Pancreas (tissue), 10 donors: ENCODE results near the gene TCIRG1. TPM values are rescaled to one million over a fixed set of nuclear protein-coding genes. Genes with fewer than 3 reads are reported as not detected.

Experiments used
- ATAC-seq, 4 donors: fragments of 200-7000 bp; cut with Tn5 transposase; one replicate each; pipeline versions ENCODE4 v1.8.0 to v1.9.1; 2020; ENCODE audit warnings: mild to moderate bottlenecking in 4 of 4, moderate library complexity in 4 of 4
- DNase-seq, 6 donors: peaks; one replicate each; pipeline ENCODE4 v3.0.0-alpha.2; 2020
- FAIRE-seq: peaks from 2 replicates; lab custom pipeline; 2012; peaks lifted over from hg19 to GRCh38; lab: Jason Lieb, UNC
- H3K27ac ChIP-seq, 4 donors: fragments of 200-600 bp; sonication (generic); 1 replicate in 3 of 4; 2 replicates in 1 of 4; pipeline versions ENCODE4 v1.5.0 to v1.8.0; 2020
- H3K27me3 ChIP-seq, 4 donors: fragments of 200-600 bp; one replicate each; pipeline ENCODE4 v1.8.0; 2021
- H3K36me3 ChIP-seq, 3 donors: fragments of 200-600 bp; sonication (generic) in 1 of 3; one replicate each; pipeline versions ENCODE4 v1.5.0 to v1.8.0; 2020 to 2021
- H3K4me1 ChIP-seq, 3 donors: fragments of 200-600 bp; one replicate each; pipeline ENCODE4 v1.8.0; 2021
- H3K4me3 ChIP-seq, 4 donors: fragments of 200-600 bp; sonication (generic) in 2 of 4; one replicate each; pipeline versions ENCODE4 v1.5.0 to v1.8.0; 2020 to 2021
- H3K9me3 ChIP-seq, 4 donors: fragments of 200-600 bp; one replicate each; pipeline ENCODE4 v1.8.0; 2021
- WGBS, 2 donors: extraction: QIAGEN DNeasy Blood & Tissue Kit; methylation state at CpG; one replicate each; pipeline ENCODE4 v1.1.7; 2013; 5-methylcytosine and 5-hydroxymethylcytosine counted together
- intact Hi-C, 3 donors: fragments of 100-400 bp; cut with DNase I; formaldehyde crosslinking; loops; one replicate each; pipeline versions ENCODE4 v1.11.1 to v1.14.2; 2022
- polyA plus RNA-seq, 2 donors: library from polyadenylated mRNA; stranded (reverse); fragments of 200-250 nt; gene quantifications; one replicate each; pipeline ENCODE4 v1.2.3, GENCODE V29; 2013
- total RNA-seq, 6 donors: library from RNA; stranded (reverse); fragmentation: NEBNext Ultra II Directional in 4 of 6; extraction: Animal tissue kit (Norgen Biotek cat#: 25700) in 4 of 6; gene quantifications; one replicate each; pipeline versions ENCODE4 v1.2.1 to v1.2.4, GENCODE V29; 2021 to 2023
- TF ChIP-seq, protein P1 (sequence below), 4 donors: fragments of 200-600 bp; sonication (generic) in 3 of 4; IDR thresholded peaks; one replicate each; pipeline versions ENCODE4 v1.5.0 to v1.8.0; 2021; ENCODE audit warnings: antibody characterized with exemption in 4 of 4
- donor health status: healthy with polysubstance abuse.
- donor health status: DM: no; HTN: no; CAD: no; lungs with moderate emphysema.
- donor health status: DM: no; HTN: no; CAD: no.
- donor health status: control.
- donor health status: control.
- donor health status: Bipolar disorder and iron deficiency.
- donor health status: DM: yes; HTN: yes; CAD: no.
- donor health status: DM: no; HTN: no; CAD: no.
- donor health status: DM: no; HTN: no; CAD: no.
- donor health status: DM: yes; HTN: yes; CAD: no.

Gene TCIRG1
- total and polyA plus RNA-seq, 8 donors: 166 to 1,036 (median 211) TPM

DNA sequence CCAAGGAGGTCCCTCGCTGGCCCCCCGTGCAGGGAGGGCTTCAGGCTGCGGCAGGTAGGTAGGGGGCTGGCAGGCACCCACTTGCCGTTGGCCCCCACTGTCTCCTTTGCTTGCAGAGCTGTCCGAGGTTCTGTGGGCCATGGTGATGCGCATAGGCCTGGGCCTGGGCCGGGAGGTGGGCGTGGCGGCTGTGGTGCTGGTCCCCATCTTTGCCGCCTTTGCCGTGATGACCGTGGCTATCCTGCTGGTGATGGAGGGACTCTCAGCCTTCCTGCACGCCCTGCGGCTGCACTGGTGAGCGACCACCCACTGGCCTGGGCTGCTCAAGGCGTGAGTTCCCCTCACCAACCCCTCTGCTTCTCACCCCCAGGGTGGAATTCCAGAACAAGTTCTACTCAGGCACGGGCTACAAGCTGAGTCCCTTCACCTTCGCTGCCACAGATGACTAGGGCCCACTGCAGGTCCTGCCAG is 11.6 kb downstream of the TCIRG1 start:
- no peaks in the 10 kb centered on the region for H3K9me3 ChIP-seq
- ATAC-seq: no peak
- H3K36me3 ChIP-seq: peaks cover 3 to 44% (median 8%) of the 10 kb centered on the region in 3 donors
- H3K27ac ChIP-seq: peak overlapping the region in 2 of 4 donors; percentile 30 to 50
- peak in 3 of 6 donors; percentile 26 to 72 (median 51) for DNase-seq
- H3K27me3 ChIP-seq: no peaks in the 10 kb centered on the region
- TF ChIP-seq, protein P1, sequence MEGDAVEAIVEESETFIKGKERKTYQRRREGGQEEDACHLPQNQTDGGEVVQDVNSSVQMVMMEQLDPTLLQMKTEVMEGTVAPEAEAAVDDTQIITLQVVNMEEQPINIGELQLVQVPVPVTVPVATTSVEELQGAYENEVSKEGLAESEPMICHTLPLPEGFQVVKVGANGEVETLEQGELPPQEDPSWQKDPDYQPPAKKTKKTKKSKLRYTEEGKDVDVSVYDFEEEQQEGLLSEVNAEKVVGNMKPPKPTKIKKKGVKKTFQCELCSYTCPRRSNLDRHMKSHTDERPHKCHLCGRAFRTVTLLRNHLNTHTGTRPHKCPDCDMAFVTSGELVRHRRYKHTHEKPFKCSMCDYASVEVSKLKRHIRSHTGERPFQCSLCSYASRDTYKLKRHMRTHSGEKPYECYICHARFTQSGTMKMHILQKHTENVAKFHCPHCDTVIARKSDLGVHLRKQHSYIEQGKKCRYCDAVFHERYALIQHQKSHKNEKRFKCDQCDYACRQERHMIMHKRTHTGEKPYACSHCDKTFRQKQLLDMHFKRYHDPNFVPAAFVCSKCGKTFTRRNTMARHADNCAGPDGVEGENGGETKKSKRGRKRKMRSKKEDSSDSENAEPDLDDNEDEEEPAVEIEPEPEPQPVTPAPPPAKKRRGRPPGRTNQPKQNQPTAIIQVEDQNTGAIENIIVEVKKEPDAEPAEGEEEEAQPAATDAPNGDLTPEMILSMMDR (IDR thresholded peaks at IDR 0.05): no peak
- peaks cover 0 to 8% (median 0%) of the 10 kb centered on the region in 3 donors for H3K4me1 ChIP-seq
- FAIRE-seq: no peak
- no peak overlapping the region for H3K4me3 ChIP-seq
- intact Hi-C loops: no loop called here
- 88 to 92% methylated on average over 17 to 18 of the region's 18 CpGs for WGBS, 2 donors

DNA sequence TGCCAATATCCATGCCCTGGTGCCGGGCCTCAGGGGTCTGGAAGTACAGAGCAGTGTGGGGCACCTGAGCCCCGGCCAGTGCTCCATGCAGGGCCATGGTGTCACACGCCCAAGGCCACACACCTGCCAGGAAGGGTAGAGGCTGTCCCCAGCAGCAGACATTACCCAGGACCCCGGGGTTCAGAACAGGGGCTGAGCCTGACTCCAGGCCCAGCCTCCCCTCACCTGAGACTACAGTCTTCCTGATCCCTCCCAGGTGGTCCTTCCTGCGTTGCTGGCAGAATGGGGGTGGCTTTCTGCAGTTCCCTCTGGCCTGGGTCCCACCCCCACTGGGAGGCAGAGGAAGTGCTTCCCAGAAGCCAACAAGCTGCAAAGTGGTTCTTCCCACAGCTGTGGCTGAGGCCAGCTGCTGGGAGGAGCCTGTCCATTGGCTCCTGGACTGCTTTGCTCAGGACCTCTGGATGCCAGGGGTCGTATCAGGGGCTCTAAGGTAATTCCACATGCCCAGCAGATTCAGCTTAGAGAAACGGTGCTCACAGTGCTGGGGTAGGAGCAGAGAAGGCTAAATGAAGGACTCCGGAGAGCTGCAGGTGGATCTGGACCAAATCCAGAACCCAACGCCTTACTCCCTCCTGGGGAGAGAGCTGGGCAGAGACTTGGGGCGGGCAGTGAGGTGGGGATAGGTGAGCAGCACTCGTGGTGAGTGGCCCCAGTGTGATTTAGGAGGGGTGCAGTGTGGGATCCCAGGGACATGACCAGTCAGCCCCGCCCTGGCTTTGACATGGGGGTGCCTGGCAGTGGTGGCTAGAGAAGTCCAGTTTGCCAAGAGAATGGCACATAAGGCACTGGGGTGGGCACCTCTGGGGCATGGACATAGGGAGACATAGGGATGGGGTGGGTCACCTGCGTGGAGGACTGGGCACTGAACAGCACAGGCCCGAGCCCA is 12.6 kb downstream of the TCIRG1 start:
- peaks cover 3 to 41% (median 8%) of the 10 kb centered on the region in 3 donors for H3K36me3 ChIP-seq
- intact Hi-C loops: no loop called here

DNA sequence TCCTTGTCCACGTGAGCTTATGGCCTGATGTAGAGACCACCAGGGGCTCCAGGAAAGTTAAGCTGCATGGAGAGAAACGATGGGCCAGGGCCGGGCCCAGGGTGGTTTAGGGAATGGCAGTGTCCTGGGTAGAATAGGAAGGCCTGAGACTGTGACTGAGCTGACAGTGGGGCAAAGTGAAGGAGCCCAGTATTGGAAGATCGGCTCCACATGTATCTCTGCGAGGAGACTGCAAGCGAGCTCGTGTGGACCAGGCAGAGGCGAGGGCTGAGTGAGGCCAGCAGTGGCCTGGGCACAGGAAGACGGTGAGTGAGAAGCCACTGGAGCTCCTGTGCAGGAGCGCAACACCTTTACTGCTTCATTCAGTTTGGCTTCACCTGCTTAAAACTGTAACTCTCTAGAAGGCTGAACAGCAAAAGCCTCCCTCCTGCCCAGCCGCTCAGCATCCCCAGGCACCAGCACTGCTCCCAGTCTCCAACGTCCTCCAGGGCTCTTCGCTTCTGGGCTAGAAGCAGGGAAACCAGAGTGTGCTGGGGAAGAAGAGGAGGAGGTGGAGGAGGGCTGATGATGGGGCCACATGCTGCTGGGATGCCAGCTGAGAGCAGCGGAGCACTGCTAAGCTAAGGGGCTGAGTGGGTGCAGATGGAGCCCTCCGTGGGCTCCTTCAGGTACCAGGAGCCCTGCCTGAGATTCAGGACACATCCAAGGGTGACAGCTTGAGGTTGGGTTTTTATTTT is 13.5 kb downstream of the TCIRG1 start:
- peaks cover 0 to 3% (median 0%) of the 10 kb centered on the region in 3 donors for H3K4me1 ChIP-seq
- 86 to 94% methylated on average over 15 of the region's 15 CpGs for WGBS, 2 donors
- DNase-seq (no peak), FAIRE-seq (no peak), ATAC-seq (no peak)
- H3K27me3 ChIP-seq: no peaks in the 10 kb centered on the region
- peaks cover 3 to 41% (median 8%) of the 10 kb centered on the region in 3 donors for H3K36me3 ChIP-seq
- H3K4me3 ChIP-seq: no peak overlapping the region
- H3K27ac ChIP-seq: no peak overlapping the region
- H3K9me3 ChIP-seq: no peaks in the 10 kb centered on the region
- TF ChIP-seq, protein P1 (IDR thresholded peaks at IDR 0.05): no peak
- intact Hi-C loops: no loop called here

More for the DNA sequence above, 12.6 kb downstream of the TCIRG1 start:
- no peaks in the 10 kb centered on the region for H3K27me3 ChIP-seq
- peak in 1 of 4 donors; percentile 2 for ATAC-seq
- H3K9me3 ChIP-seq: no peaks in the 10 kb centered on the region
- H3K4me1 ChIP-seq: peaks cover 0 to 4% (median 0%) of the 10 kb centered on the region in 3 donors
- no peak for FAIRE-seq
- no peak overlapping the region for H3K4me3 ChIP-seq
- DNase-seq: peak in 4 of 6 donors; percentile 20 to 76 (median 36)
- peak overlapping the region; percentile 1 to 35 (median 26) for H3K27ac ChIP-seq
- WGBS, 2 donors: 66 to 70% methylated on average over 14 of the region's 14 CpGs
- TF ChIP-seq, protein P1 (IDR thresholded peaks at IDR 0.05): no peak

DNA sequence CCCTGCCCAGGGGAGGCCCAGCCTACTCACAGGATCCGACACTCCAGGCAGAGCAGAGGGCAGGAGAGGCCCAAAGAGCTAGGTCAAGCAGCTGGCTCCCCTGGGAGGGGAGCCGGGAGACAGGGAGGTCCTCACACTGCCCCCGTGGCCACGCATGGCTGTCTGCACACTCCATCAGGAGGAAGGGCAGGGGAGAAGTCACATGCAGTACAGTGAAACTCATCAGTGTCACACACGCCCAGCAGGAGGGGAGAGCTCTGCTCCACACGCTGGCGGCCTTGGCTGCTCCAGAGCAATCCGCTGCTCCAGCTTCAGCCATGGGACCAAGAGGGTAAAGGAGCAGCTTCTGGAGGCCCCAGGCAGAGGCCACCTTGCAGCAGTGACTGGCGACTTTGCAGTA is 14.3 kb downstream of the TCIRG1 start:
- WGBS, 2 donors: 76 to 77% methylated on average over 7 to 9 of the region's 9 CpGs
- H3K36me3 ChIP-seq: peaks cover 3 to 46% (median 8%) of the 10 kb centered on the region in 3 donors
- FAIRE-seq: no peak
- intact Hi-C loops: no loop called here
- DNase-seq: peak in 2 of 6 donors; percentile 39 to 45
- TF ChIP-seq, protein P1 (IDR thresholded peaks at IDR 0.05): no peak
- H3K27ac ChIP-seq: no peak overlapping the region
- ATAC-seq: peak in 2 of 4 donors; percentile 1 to 16
- H3K4me3 ChIP-seq: no peak overlapping the region
- H3K4me1 ChIP-seq: peaks cover 0 to 3% (median 0%) of the 10 kb centered on the region in 3 donors
- no peaks in the 10 kb centered on the region for H3K27me3 ChIP-seq
- H3K9me3 ChIP-seq: no peaks in the 10 kb centered on the region
